Activated gamma-delta T cell (primary cell): Measurements from ENCODE around the gene ZSCAN12.

Experiments used
- DNase-seq: peaks from one replicate; lab custom pipeline; 2025; lab: John Stamatoyannopoulos, UW

ZSCAN12 gene

GRCh38 chr6:28353981-28354676 is 45.4 kb downstream of the ZSCAN12 start:
- DNase-seq = no peak

DNA sequence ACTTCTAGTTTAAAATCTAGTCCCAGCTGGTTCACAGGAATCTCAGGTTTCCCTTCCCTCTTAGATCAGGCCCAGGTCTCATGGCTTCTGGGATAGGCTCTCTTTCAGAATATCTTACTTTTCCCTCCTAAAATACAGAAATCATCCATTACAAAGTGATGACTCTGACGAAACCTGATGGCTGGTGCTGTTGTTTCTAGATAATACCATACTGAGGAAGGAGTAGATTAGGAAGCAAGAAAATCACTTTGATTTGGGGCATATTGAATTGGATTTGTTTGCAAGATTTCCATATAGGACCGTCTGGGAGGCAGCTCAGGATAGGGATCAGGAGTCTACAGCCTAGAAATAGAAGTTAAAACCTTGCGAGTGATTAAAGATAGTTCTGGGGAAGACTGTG is 46.2 kb downstream of the ZSCAN12 start:
- DNase-seq = no peak

GRCh38 chr6:28351493-28351925 is 48.0 kb downstream of the ZSCAN12 start:
- DNase-seq = no peak

DNA sequence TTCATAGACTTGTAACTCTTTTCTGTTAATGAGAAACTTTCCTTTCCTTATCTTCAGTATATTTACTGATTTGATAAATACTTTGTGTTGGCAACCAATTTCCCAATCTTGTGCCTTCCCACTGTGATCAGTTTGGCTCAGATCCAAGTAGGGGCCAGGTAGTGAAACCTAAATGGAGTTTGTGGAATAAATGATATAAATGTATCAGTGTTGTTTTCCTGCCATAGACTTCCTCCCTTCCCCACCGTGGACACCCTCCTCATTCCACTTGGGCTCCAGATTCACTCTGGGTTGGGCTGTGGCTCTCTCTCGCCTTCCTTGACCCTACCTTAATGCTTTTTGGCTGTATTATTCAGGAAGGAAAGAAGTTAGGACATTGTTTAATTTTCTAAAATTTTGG is 48.5 kb downstream of the ZSCAN12 start:
- DNase-seq = no peak

- peak; percentile 55 for DNase-seq
Observed at GRCh38 chr6:28349892-28350737, 49.4 kb downstream of the ZSCAN12 start, which contains the start of gene ZKSCAN3. Gene ZKSCAN3 (plus strand): TSS chr6:28349947. CDS start chr6:28359587, 9,640 bp downstream.

GRCh38 chr6:28349344-28349891 is 50.1 kb downstream of the ZSCAN12 start:
- DNase-seq = no peak

GRCh38 chr6:28347119-28347518 is 52.4 kb downstream of the ZSCAN12 start:
- DNase-seq = no peak

DNA sequence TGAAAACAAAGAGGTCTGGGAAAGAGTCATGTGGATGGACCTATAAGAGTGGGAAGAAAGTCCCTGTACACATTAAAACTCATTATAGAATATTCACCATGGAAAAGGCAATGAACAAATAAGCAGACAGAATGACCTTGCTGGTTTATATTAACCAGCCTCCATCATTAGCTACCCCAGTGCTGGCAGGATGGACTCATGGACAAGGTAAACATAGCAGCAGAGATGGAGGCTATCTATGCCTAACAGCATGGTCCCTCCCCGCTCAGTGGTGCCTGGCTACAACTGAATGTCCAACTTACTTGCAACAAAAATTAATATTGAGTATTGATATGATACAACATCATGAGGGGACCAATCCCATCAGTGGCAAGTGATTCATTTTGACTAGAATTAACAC is 54.3 kb downstream of the ZSCAN12 start:
- no peak for DNase-seq

DNA sequence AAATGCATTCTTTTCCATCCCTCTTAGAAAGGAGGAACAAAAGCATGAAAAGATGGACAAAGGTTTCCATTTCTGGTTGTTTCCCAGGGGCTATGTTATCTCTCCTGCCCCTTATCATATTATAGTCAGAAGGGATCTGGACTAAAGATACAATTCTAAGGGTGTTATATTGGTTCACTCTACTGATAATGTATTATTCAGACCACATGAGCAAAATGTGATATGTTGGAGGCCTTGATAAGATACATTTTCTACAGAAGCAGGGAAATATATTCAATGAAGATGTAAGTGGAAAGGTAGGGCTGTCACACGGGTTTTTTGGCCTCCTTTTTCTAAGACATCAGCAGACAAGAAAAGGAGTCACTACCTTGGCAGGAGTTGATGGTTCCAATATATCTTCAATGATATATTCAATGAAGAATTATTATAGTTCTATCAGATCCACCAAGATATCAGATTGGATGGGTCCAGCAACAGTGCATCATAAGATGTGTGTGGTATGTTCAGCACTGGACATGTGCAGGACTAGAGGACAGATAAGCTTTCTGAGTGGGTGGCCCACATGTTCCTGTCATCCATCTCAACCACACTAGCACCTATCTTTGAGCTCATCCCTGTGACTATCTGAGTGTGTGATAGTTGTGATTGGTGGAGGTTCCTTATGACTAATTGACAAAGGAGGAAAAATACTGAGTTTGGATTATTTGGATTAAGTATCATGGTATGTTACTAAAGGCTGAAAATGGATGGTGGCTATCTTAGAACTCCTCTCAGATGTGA is 55.5 kb downstream of the ZSCAN12 start:
- DNase-seq = no peak

DNA sequence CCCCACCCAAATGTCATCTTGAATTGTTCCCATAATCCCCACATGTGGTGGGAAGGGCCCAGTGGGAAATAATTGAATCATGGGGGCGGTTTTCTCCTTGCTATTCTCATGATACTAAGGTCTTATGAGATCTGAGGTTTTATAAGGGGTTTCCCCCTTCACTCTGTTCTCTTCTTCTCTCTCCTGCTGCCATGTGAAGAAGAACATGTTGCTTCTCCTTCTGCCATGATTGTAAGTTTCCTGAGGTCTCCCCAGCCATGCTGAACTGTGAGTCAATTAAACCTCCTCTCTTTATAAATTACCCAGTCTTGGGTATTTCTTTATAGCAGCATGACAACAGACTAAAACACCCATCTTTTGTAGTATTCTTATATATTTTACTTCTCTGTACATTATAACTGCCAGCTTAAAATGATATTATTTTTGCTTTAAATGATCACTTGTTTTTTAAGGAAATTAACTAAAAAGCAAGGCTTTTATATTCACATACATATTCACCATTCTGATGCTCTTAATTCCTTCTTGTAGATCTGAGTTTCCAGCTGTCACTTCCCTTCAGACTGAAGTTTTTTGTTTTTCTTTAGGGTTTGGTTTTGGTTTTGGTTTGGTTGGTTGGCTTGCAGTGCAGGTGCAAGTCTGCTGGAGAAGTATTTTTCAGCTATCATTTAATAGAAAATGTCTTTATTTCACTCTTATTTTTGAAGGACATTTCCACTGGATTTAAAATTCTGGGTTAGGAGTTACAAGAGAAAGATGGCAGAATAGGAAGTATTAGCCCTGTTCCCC is 59.0 kb downstream of the ZSCAN12 start:
- DNase-seq = no peak

DNA sequence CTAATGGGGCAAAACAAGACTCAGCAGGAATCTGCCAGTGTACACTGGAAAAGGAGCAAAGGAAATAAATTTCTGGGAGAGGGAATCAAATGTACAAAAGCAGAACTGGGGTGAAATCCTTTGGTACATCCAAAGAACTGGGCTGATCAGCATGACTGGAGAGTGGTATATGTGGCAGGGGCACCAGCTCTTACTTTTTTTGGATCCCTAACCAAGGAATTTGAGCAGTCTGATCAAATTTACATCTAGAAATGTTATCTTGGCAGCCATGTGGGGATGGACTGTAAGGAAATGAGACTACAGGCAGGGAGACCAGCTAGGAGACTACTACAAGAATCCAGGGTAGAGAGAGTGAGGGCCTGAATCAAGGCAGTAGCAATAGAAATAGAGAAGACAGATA is 62.4 kb downstream of the ZSCAN12 start:
- no peak for DNase-seq

DNA sequence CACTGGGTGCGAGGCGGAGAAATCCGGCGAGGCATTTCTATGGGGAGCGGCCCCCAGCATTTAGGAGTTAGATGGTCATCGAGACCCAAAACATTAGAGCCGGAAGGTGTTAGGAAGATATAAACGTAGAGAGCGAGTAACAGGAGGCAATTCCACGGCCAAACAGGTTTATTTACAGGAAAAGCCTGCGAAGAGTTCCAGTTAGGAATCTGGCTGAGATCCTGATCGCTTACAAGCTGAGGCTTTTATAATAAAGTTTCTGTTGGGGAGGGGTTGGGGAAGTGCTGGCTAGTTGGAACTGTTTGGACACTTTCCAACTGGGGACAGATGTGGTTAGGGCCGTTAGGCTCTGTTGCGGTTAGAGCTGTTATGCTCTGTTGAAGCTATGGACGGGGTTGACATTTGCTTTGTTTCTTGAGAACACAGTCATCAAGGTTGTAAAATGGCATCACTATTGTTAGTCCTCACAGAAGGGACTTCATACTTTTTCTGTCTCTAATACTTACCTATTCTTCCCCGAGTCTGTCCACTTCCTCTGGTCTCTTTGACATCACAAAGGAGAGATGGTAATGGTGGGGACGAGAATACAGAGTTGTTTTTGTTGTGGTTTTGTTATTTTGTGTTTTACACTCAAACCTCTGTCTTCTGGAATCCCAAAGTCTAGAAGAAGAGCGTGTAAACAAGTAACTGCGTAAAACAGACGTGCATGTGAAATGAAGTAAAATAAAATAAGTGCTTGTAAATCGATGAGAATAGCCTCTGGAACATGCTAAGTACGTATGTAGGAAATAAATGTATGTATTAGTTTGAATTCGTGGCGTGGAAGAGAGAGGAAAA is 63.0 kb downstream of the ZSCAN12 start:
- no peak for DNase-seq

DNA sequence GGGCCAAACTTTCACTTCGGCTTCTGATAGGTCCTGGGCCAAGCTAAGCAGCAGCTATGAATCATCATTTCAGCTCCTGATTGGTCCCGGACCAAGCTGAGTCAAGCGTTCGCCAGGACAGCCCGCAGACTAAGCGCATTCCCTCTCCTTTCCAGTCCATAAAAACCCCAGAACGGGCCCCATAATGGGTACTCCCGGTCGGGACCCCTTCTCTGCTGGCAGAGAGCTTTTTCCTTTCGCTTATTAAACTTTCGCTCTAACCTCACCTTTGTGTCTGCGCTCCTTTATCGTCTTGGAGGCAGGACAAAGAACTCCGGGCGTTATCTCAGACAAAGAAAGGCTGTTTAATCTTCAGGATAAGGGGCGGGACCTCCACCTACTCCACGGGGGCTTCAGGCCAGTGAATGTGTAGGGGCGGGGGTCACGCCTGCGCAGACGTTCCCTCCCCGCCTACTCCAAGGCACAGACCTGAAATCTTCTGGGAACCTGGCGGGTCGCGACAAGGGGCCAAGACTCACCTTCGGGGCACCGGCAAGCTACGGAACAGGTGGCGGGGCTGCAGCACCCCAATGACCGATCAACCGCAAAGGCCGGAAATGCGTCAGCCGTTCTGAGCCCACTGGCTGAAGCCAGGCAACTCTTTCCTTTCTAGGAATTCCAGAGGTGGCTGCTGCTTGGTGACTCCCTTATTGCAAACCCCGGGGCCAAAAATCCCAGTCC is 63.8 kb downstream of the ZSCAN12 start, which contains the start of gene ZSCAN31:
TSS of gene ZSCAN31 (minus strand) at position 585 of the 720 bp plus-strand sequence. CDS start 6,465 bp downstream, outside the sequence.
- peak; percentile 57 for DNase-seq

DNA sequence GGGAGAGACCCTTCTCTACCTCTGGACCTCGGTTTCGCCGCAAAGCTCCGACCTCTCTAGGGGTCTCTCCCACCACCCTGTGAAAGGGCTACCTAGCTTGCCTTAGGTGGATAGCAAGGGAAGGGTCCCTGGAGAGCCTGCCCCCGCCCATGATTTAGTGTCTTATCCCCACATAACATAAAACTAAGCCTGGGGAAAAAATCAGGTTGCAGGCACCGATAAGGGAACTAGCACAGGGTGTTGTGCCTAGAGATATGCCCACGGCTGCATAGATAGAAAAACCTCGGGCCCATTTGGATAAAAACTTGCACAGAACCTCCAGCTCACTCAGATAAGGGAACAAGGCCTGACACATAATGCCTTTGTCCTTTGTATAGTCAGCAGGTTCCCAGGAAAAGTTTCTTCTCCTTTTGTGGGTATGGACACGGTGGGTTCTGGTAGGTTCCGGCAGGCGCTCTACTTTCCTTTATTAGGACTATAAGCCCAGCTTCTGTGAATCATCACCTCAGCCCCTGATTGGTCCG is 64.4 kb downstream of the ZSCAN12 start:
- no peak for DNase-seq

- no peak for DNase-seq
Observed at GRCh38 chr6:28334286-28335039, 65.1 kb downstream of the ZSCAN12 start.

GRCh38 chr6:28333599-28334018 is 65.9 kb downstream of the ZSCAN12 start:
- DNase-seq = no peak

DNA sequence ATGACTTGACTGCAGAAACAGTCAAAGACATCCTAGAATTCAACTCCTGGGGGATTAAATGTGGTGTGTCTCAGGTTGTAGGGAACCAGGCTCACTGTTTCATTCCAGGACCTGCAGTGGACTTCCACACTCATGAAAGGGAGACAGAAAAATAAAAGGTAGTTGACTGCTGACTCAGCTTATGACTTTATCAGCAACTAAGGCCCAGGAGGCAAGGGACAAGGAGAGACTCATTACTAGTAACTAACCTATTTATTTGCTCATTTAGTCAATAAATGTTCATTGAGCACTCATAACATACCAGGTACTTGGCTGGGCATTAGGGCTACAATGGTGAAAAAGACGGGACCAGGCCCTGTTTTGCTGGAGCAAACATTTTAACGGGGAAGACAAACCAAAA is 66.5 kb downstream of the ZSCAN12 start:
- DNase-seq = no peak

DNA sequence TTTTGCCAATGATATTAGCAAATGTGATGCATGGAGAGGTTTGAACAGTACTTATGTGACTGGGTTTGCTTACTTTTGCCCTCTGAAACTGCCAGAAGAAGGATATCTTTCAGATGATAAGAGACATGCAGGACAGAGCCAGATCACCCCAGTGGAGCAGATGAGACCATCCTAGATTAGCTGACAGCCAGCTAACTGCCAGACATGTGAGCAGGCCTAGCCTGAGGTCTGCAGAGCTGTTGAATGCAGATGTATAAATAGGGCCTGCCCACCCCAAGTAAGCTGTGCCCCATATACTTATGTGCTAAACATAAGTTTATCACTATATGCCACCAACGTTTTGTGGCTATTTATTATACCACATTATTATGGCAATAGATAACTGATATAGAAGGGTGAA is 69.5 kb downstream of the ZSCAN12 start:
- no peak for DNase-seq
